HTERT RPE-1 (cell line): ENCODE results near the gene FBLN2.

ENCODE experiments used
- in situ Hi-C: fragments of 300-500 bp; cut with MboI; formaldehyde crosslinking; loops from 4 replicates; pipeline ENCODE4 v1.14.3; 2020; ENCODE audit warnings: low sequenced_read_pairs

FBLN2 gene

GRCh38 chr3:13529196-13530112 is 19.5 kb upstream of the FBLN2 start:
- in situ Hi-C loops = no loop called here

GRCh38 chr3:13530241-13531009 is 18.5 kb upstream of the FBLN2 start:
- in situ Hi-C loops = no loop called here

- in situ Hi-C loops = no loop called here
Measured at GRCh38 chr3:13532085-13532484, 16.8 kb upstream of the FBLN2 start.

- in situ Hi-C loops = no loop called here
Measured at GRCh38 chr3:13532631-13533030, 16.3 kb upstream of the FBLN2 start.

GRCh38 chr3:13533885-13534301 is 15.0 kb upstream of the FBLN2 start:
- in situ Hi-C loops = no loop called here

- in situ Hi-C loops = no loop called here
Measured at GRCh38 chr3:13535526-13535875, 13.4 kb upstream of the FBLN2 start.

GRCh38 chr3:13535905-13536304 is 13.0 kb upstream of the FBLN2 start:
- in situ Hi-C loops = no loop called here

- in situ Hi-C loops = no loop called here
Measured at GRCh38 chr3:13536432-13536831, 12.5 kb upstream of the FBLN2 start.

- in situ Hi-C loops = no loop called here
Measured at GRCh38 chr3:13536832-13537231, 12.1 kb upstream of the FBLN2 start.

- in situ Hi-C loops = no loop called here
Measured at GRCh38 chr3:13537244-13537908, 11.5 kb upstream of the FBLN2 start.

GRCh38 chr3:13537909-13538296 is 11.0 kb upstream of the FBLN2 start:
- in situ Hi-C loops = no loop called here

GRCh38 chr3:13538520-13539291 is 10.2 kb upstream of the FBLN2 start:
- in situ Hi-C loops = no loop called here

- in situ Hi-C loops = no loop called here
Measured at GRCh38 chr3:13539292-13539638, 9.7 kb upstream of the FBLN2 start.

GRCh38 chr3:13539671-13540070 is 9.3 kb upstream of the FBLN2 start:
- in situ Hi-C loops = no loop called here

GRCh38 chr3:13540297-13540995 is 8.5 kb upstream of the FBLN2 start:
- in situ Hi-C loops = no loop called here

- in situ Hi-C loops = no loop called here
Measured at GRCh38 chr3:13541691-13542090, 7.2 kb upstream of the FBLN2 start.

GRCh38 chr3:13542142-13542541 is 6.8 kb upstream of the FBLN2 start:
- in situ Hi-C loops = no loop called here

- in situ Hi-C loops = no loop called here
Measured at GRCh38 chr3:13543253-13543652, 5.7 kb upstream of the FBLN2 start.

GRCh38 chr3:13544293-13544831 is 4.6 kb upstream of the FBLN2 start:
- in situ Hi-C loops = no loop called here
